DND-41 (cell line): ENCODE measurements around the gene SLC1A7.

Experiments
- ATAC-seq: fragments of 200-7000 bp; cut with Tn5 transposase; 3 replicates; pipeline ENCODE4 v1.9.1; 2021; ENCODE audit warnings: low read depth; ENCODE audit not compliant: insufficient read depth
- DNase-seq: peaks from one replicate; pipeline ENCODE4 v3.0.0-alpha.2; 2020
- H2AFZ ChIP-seq: 2 replicates; pipeline ENCODE4 v1.6.0; 2012; ENCODE audit warnings: low read depth, low read length
- H3K27ac ChIP-seq: 2 replicates; pipeline ENCODE4 v1.5.1; 2012; ENCODE audit warnings: low read length, inconsistent platforms
- H3K27me3 ChIP-seq: fragments of 200-600 bp; sonication (generic); 2 replicates; pipeline ENCODE4 v1.6.0; 2012; ENCODE audit warnings: low read length, mild to moderate bottlenecking, inconsistent platforms; ENCODE audit not compliant: insufficient read depth, poor library complexity
- H3K36me3 ChIP-seq: 2 replicates; pipeline ENCODE4 v1.5.1; 2012; ENCODE audit warnings: low read length, inconsistent platforms; ENCODE audit not compliant: insufficient read depth
- H3K4me1 ChIP-seq: 2 replicates; pipeline ENCODE4 v1.5.1; 2012; ENCODE audit warnings: mild to moderate bottlenecking, low read length; ENCODE audit not compliant: insufficient read depth
- H3K4me2 ChIP-seq: 2 replicates; pipeline ENCODE4 v1.6.0; 2012; ENCODE audit warnings: mild to moderate bottlenecking, moderate library complexity, low read length, inconsistent platforms; ENCODE audit not compliant: insufficient read depth
- H3K4me3 ChIP-seq, 2 experiments: fragments of 200-600 bp in 1 of 2; shearing (Covaris generic) in 1 of 2; 2 replicates each; pipeline ENCODE4 v1.5.1; 2012 to 2016; ENCODE audit warnings: inconsistent platforms in 2 of 2, low read length in 2 of 2, mild to moderate bottlenecking in 2 of 2, low read depth in 1 of 2, moderate library complexity in 1 of 2
- H3K79me2 ChIP-seq: 2 replicates; pipeline ENCODE4 v1.6.0; 2012; ENCODE audit warnings: low read length, inconsistent platforms; ENCODE audit not compliant: insufficient read depth
- H3K9ac ChIP-seq: 2 replicates; pipeline ENCODE4 v1.6.0; 2012; ENCODE audit warnings: low read depth, mild to moderate bottlenecking, inconsistent platforms, low read length, moderate library complexity
- H3K9me3 ChIP-seq: 2 replicates; pipeline ENCODE4 v1.5.1; 2012; ENCODE audit warnings: low read length, moderate library complexity, mild to moderate bottlenecking, inconsistent platforms; ENCODE audit not compliant: insufficient read depth, severe bottlenecking
- H4K20me1 ChIP-seq: 2 replicates; pipeline ENCODE4 v1.6.0; 2012; ENCODE audit warnings: low read length; ENCODE audit not compliant: insufficient read depth
- EZH2 ChIP-seq: IDR thresholded peaks from 3 replicates; pipeline ENCODE4 v1.6.1; 2012; ENCODE audit warnings: borderline replicate concordance, low read depth, mild to moderate bottlenecking, moderate library complexity, low read length, inconsistent platforms; ENCODE audit not compliant: severe bottlenecking
- TF ChIP-seq, protein P1 (sequence below): IDR thresholded peaks from 2 replicates; pipeline ENCODE4 v1.5.1; 2012; ENCODE audit warnings: borderline replicate concordance, low read length, moderate library complexity, mild to moderate bottlenecking; ENCODE audit not compliant: poor library complexity, severe bottlenecking; ENCODE audit errors: extremely low read depth

SLC1A7 gene

GRCh38 chr1:53153752-53154151 is 11.3 kb upstream of the SLC1A7 start:
- H3K9me3 ChIP-seq, result no peaks in the 10 kb centered on the region
- ATAC-seq (no peak), DNase-seq (no peak)
- TF ChIP-seq EZH2, result no peak
- TF ChIP-seq, protein P1, sequence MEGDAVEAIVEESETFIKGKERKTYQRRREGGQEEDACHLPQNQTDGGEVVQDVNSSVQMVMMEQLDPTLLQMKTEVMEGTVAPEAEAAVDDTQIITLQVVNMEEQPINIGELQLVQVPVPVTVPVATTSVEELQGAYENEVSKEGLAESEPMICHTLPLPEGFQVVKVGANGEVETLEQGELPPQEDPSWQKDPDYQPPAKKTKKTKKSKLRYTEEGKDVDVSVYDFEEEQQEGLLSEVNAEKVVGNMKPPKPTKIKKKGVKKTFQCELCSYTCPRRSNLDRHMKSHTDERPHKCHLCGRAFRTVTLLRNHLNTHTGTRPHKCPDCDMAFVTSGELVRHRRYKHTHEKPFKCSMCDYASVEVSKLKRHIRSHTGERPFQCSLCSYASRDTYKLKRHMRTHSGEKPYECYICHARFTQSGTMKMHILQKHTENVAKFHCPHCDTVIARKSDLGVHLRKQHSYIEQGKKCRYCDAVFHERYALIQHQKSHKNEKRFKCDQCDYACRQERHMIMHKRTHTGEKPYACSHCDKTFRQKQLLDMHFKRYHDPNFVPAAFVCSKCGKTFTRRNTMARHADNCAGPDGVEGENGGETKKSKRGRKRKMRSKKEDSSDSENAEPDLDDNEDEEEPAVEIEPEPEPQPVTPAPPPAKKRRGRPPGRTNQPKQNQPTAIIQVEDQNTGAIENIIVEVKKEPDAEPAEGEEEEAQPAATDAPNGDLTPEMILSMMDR, result no peak
- H3K9ac ChIP-seq, result no peak overlapping the region
- no peak overlapping the region for H3K27ac ChIP-seq
- H3K4me2 ChIP-seq, result no peak overlapping the region
- no peak overlapping the region for H3K4me3 ChIP-seq
- H3K79me2 ChIP-seq, result no peaks in the 10 kb centered on the region
- no peaks in the 10 kb centered on the region for H3K36me3 ChIP-seq
- H3K4me1 ChIP-seq, result no peaks in the 10 kb centered on the region
- H4K20me1 ChIP-seq, result no peaks in the 10 kb centered on the region
- no peak overlapping the region for H2AFZ ChIP-seq
- H3K27me3 ChIP-seq, result peaks cover 5% of the 10 kb centered on the region

GRCh38 chr1:53148123-53148522 is 5.7 kb upstream of the SLC1A7 start:
- H3K9me3 ChIP-seq, result no peaks in the 10 kb centered on the region
- no peaks in the 10 kb centered on the region for H3K36me3 ChIP-seq
- no peak overlapping the region for H2AFZ ChIP-seq
- TF ChIP-seq, protein P1, result no peak
- TF ChIP-seq EZH2, result no peak
- no peaks in the 10 kb centered on the region for H4K20me1 ChIP-seq
- H3K9ac ChIP-seq, result no peak overlapping the region
- no peak for DNase-seq
- H3K4me2 ChIP-seq, result no peak overlapping the region
- no peak for ATAC-seq
- peaks cover 5% of the 10 kb centered on the region for H3K27me3 ChIP-seq
- H3K27ac ChIP-seq, result no peak overlapping the region
- no peaks in the 10 kb centered on the region for H3K79me2 ChIP-seq
- H3K4me1 ChIP-seq, result no peaks in the 10 kb centered on the region
- no peak overlapping the region for H3K4me3 ChIP-seq

GRCh38 chr1:53147174-53147573 is 4.7 kb upstream of the SLC1A7 start:
- TF ChIP-seq, protein P1, result no peak
- no peak for TF ChIP-seq EZH2
- no peak overlapping the region for H3K4me2 ChIP-seq
- H3K4me3 ChIP-seq, result no peak overlapping the region
- H3K4me1 ChIP-seq, result no peaks in the 10 kb centered on the region
- no peak overlapping the region for H3K27ac ChIP-seq
- DNase-seq, result no peak
- no peaks in the 10 kb centered on the region for H3K79me2 ChIP-seq
- no peak for ATAC-seq
- H3K27me3 ChIP-seq, result peaks cover 5% of the 10 kb centered on the region
- H3K36me3 ChIP-seq, result no peaks in the 10 kb centered on the region
- no peak overlapping the region for H3K9ac ChIP-seq
- no peak overlapping the region for H2AFZ ChIP-seq
- no peaks in the 10 kb centered on the region for H4K20me1 ChIP-seq
- no peaks in the 10 kb centered on the region for H3K9me3 ChIP-seq
